SK-N-SH (cell line): Measurements from ENCODE around the gene SMURF1.

Experiments
- MXI1 ChIP-seq: IDR thresholded peaks from 2 replicates; pipeline ENCODE4 v1.6.1; 2012; ENCODE audit warnings: mild to moderate bottlenecking, low read depth, low read length, improper control_type of control experiment
- TF ChIP-seq, protein P1 (sequence below): fragments of 200-600 bp; sonication (generic); IDR thresholded peaks from 2 replicates; pipeline ENCODE4 v1.6.1; 2017; ENCODE audit warnings: antibody characterized with exemption, mild to moderate bottlenecking, moderate library complexity

DNA sequence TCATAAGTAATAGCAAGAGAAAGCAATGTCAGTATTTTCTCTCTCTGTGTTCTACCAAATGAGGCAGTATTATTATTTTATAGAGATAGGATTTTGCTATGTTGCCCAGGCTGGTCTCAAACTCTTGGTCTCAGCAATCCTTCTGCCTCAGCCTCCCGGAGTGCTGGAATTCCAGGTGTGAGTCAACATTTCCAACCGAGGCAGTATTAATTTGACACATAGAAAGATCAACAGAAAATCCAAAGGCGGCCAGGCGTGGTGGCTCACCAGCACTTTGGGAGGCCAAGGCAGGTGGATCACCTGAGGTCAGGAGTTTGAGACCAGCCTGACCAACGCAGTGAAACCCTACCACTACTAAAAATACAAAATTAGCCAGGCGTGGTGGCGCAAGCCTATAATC lies 71.8 kb downstream of the SMURF1 start:
- TF ChIP-seq MXI1, result no peak
- TF ChIP-seq, protein P1, sequence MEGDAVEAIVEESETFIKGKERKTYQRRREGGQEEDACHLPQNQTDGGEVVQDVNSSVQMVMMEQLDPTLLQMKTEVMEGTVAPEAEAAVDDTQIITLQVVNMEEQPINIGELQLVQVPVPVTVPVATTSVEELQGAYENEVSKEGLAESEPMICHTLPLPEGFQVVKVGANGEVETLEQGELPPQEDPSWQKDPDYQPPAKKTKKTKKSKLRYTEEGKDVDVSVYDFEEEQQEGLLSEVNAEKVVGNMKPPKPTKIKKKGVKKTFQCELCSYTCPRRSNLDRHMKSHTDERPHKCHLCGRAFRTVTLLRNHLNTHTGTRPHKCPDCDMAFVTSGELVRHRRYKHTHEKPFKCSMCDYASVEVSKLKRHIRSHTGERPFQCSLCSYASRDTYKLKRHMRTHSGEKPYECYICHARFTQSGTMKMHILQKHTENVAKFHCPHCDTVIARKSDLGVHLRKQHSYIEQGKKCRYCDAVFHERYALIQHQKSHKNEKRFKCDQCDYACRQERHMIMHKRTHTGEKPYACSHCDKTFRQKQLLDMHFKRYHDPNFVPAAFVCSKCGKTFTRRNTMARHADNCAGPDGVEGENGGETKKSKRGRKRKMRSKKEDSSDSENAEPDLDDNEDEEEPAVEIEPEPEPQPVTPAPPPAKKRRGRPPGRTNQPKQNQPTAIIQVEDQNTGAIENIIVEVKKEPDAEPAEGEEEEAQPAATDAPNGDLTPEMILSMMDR, result no peak
